Erythroblast (primary cell): ENCODE results near the gene NEK4.

ENCODE experiments used
- DNase-seq, 2 experiments: peaks; one replicate each; lab custom pipeline; 2025; lab: John Stamatoyannopoulos, UW
- GATA1 ChIP-seq: IDR thresholded peaks from 2 replicates; pipeline ENCODE4 v1.6.1; 2011; ENCODE audit warnings: low read depth, mild to moderate bottlenecking, control low read depth, low read length, moderate library complexity
- POLR2A ChIP-seq: IDR thresholded peaks from 2 replicates; pipeline ENCODE4 v1.6.1; 2011; ENCODE audit warnings: mild to moderate bottlenecking, low read length

The NEK4 gene

DNA sequence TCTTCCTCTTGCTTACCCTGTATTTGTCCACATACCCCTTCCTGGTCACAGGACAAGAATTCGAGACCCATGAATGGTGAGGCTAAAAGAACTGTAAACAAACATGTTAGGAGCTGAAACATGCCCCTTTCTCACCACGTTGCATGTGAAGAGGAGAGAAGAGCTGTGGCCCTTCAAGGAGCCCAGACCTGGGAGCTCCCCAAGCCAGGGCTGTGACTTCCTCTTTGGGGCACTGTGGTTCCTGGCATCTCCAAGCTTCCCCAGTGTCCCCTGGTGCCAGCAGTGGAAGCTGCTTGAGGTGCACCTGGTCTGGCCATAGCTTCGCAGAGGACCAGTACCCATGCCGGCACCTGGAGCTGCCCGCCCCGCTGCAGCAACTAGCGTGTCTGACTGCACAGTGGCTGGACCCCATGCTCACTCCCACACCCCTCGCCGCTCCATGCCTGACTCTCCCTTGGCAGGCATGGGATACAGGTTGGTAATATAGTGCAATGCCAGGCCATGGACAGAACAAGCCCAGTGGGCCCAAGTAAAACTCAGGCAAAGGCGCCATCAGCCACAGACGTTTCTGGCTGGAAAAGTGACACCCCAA lies 54.9 kb downstream of the NEK4 start:
- DNase-seq: no peak
- TF ChIP-seq POLR2A: no peak
- no peak for TF ChIP-seq GATA1

DNA sequence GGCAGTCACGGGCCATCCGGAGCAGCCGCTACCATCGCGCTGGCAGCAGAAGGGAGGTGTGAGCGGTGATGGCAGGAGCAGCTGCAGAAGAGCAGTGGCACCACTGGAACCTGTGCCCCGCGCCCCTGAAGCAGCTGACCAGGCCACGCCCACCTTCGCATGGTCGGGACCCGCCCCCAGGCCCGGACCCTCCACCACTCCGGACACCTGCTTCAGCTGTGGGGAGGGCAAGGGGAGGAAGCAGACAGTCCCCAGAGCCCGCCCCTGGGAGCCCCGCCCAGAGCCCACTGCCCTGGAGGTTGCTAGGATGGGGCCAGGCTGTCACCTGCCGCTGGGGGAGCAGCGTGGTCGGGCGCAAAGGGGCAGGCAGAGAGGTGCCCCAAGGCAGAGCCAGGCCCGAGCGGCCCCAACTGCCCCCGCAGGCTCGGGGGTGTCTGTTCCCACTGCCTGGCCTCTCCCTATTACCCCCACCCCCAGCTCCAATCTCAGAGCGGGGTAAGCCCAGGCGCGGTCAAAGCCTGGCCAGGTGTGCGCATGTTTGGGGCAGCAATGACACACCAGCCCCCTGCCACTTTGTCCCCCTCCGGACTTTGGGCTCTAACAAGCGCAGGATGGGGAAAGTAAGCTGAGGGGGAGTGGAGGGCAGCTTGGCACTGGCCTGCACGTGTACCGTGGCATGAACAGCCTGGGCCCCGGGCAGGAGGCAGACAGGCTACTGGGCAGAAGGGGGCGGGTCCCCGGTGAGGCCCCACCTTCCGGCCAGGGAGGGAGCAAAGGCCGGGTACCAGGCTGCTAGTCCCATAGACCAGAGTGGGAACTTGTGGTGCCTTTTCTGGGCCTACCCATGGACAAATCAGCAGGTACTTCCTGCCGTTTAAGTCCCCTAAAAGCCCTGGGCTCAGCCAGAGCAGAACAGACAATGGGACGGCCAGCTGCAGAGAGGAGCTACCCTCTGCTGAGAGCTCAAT lies 56.1 kb downstream of the NEK4 start:
- no peak for DNase-seq
- TF ChIP-seq GATA1 (no peak), POLR2A (no peak)

DNA sequence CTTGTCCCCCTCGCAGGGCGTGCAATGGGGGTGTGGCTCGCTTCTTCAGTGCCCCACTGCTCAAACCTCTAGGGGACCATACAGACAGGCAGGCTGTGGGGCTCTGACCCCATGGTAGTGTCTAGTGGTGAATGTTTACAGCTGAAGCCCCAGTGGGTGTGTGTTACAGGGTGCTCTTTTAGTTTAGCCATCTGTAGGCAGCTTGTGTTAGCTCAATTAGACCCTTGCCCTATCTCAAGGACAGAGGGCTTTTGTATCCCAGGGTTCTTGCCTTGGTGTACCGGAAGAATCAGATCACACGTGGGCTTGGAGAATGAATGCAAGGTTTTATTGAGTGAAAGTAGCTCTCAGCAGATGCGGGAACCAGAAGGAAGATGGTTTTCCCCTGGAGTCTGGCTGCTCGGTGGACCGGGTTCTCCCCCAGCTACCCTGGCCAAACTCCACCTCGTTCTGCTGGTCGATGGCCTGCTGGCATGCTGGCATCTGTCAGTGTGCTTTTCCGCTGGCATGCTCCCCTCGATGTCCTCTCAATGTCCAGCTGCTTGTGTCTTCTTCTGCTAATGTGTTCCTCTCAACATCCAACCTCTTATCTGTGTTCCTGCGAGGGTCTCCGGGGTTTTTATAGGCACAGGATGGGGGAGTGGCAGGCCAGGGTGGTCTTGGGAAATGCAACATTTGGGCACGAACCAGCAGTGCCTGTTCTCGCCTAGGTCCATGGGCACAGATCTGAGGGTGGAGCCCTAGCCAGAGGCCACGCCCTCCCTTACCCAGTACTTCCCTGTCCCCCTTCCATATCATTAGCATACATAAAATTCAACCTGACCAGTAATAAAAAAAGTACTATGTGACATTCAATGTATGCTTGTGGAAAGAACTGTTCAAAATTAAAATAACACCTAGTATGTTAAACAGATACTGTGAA lies 58.2 kb downstream of the NEK4 start:
- TF ChIP-seq GATA1 (no peak), POLR2A (no peak)
- no peak for DNase-seq

GRCh38 chr3:52710512-52710911 lies 60.2 kb downstream of the NEK4 start:
- TF ChIP-seq POLR2A: no peak
- no peak for TF ChIP-seq GATA1
- no peak for DNase-seq

DNA sequence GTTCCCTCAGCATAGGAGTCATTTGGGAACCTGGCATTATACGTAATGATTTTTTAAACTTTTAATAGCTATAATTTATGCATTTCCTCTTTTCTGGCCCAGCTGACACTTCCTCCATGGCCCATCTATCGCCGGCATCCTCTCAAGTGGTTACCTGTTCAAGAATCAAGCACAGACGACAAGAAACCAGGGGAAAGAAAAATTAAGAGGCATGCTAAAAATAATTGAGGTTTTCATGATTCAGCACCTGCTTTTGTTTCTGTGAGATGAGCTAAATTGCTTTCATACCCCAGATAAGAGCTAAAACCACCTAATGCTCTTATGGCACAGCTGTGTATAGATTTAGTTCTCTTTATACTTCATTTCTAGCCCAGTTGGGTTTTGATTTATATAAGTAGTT lies 63.2 kb downstream of the NEK4 start:
- no peak for DNase-seq
- no peak for TF ChIP-seq GATA1
- TF ChIP-seq POLR2A: no peak

DNA sequence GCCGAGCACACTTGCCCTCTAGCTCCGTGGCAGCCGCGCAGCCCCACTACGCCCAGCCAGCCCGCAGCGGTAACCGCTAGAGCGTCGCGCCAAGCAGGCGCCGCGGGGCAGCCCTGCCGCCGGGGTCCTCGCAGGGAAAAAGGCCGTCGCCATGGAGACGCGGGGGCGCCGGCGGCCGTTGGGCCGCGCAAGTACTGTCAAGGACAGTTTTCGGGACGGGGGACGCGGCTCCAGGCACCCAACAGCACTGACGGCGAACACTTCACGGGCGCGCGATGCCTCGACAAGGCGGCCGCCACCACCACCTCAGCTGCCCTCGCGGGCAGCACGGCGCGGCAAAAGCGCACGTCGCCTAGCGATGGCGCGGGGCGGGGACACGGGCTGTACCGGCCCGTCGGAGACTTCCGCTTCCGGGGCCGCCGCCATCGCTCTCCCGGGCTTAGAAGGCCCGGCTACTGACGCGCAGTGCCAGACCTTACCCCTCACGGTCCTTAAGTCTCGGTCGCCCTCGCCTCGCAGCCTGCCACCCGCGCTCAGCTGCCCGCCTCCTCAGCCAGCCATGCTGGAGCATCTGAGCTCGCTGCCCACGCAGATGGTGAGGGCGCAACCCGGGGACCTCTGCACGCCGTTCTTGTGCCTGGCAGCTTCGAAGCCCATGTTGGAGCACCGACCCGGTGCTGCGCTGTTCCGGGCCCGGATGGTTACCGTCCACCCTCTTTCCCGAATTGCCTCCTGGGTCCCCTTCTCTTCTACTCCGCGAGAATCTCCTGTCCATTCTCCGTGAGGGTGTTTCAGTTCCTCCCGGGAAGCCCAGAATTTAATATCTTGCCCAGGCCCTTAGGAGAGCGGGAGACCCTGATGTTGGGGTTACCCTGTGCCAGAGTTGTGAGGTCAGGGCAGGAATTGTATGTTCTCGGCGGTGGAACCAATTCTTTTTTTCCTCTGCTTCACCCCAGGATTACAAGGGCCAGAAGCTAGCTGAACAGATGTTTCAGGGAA lies 64.8 kb downstream of the NEK4 start, which contains the start of the genes GLT8D1 and SPCS1:
TSS of gene GLT8D1 (minus strand) at position 104 of the 999 bp plus-strand sequence. CDS start 5,331 bp downstream, outside the sequence.
TSS of gene SPCS1 (plus strand) at position 419 of the 999 bp plus-strand sequence. CDS start at position 560, 141 bp downstream.
- DNase-seq: peak; percentile 93 to 96
- TF ChIP-seq GATA1 (no peak), POLR2A (peak; percentile 94)

GRCh38 chr3:52705438-52705687 lies 65.4 kb downstream of the NEK4 start:
- TF ChIP-seq POLR2A (no peak), GATA1 (no peak)

GRCh38 chr3:52704611-52705437 lies 65.9 kb downstream of the NEK4 start:
- peak; percentile 51 to 55 for DNase-seq
- no peak for TF ChIP-seq GATA1
- TF ChIP-seq POLR2A: no peak

More at GRCh38 chr3:52705438-52705687, 65.4 kb downstream of the NEK4 start:
- DNase-seq: no peak

- TF ChIP-seq POLR2A: no peak
- TF ChIP-seq GATA1: no peak
- DNase-seq: peak; percentile 43 to 64
Observed at GRCh38 chr3:52703341-52703740, 67.4 kb downstream of the NEK4 start.

DNA sequence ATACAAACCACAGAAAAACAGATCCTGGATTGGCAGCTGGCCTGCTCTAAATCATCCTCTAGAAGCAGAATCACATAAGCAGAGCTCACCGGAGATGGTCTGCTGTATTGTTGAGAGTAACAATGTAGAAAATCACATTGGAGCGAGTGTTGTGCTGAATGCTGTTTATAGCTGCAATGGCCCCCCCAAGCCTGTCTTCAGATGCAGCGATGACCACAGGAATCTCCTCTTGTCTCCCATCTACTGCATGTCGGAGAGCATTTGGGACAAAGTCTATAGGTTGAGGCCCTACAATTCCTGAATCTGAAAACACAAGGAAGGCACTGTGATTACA lies 73.1 kb downstream of the NEK4 start:
- TF ChIP-seq POLR2A (no peak), GATA1 (no peak)
- no peak for DNase-seq

- TF ChIP-seq POLR2A (no peak), GATA1 (no peak)
- DNase-seq: no peak
Observed at GRCh38 chr3:52696830-52697631, 73.7 kb downstream of the NEK4 start.
